Measurements from ENCODE around the gene ANKRD9.

DNA sequence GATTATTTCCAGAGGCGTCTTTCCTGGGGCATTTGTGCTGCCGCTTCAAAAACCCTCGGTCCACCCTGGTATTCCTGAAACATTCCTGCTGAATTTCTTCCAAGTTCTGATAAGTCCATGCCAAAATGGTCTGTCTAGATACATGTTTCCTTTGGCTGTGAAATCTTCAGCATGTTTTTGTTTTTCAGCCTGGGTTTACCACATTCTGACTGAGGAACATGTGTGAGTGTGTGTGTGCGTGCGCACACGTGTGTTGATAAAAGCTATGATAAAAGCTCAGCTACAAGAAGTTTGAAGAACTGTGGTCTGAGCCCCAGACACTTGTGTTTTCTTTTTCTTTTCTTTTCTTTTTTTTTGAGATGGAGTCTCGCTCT lies 22.4 kb downstream of the ANKRD9 start:
- TF ChIP-seq, protein P1, sequence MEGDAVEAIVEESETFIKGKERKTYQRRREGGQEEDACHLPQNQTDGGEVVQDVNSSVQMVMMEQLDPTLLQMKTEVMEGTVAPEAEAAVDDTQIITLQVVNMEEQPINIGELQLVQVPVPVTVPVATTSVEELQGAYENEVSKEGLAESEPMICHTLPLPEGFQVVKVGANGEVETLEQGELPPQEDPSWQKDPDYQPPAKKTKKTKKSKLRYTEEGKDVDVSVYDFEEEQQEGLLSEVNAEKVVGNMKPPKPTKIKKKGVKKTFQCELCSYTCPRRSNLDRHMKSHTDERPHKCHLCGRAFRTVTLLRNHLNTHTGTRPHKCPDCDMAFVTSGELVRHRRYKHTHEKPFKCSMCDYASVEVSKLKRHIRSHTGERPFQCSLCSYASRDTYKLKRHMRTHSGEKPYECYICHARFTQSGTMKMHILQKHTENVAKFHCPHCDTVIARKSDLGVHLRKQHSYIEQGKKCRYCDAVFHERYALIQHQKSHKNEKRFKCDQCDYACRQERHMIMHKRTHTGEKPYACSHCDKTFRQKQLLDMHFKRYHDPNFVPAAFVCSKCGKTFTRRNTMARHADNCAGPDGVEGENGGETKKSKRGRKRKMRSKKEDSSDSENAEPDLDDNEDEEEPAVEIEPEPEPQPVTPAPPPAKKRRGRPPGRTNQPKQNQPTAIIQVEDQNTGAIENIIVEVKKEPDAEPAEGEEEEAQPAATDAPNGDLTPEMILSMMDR (conservative IDR thresholded peaks at IDR 0.05; ENCODE audit: low read depth in 2 of 2), result no peak
- TF ChIP-seq POLR2AphosphoS5 (IDR thresholded peaks at IDR 0.05; ENCODE audit: low read depth) (no peak), EZH2phosphoT487 (IDR thresholded peaks at IDR 0.05; ENCODE audit: unreplicated experiment) (no peak)

Measured in GM23338 (cell line).